Neutrophil (primary cell): ENCODE results near the gene DMAC1.

Experiments used
- H3K27ac ChIP-seq: fragments of 200-600 bp; sonication (generic); 2 replicates; pipeline ENCODE4 v1.5.1; 2016; ENCODE audit warnings: mild to moderate bottlenecking, moderate library complexity
- H3K27me3 ChIP-seq: fragments of 200-600 bp; sonication (generic); 2 replicates; pipeline ENCODE4 v1.6.0; 2016; ENCODE audit warnings: mild to moderate bottlenecking
- H3K36me3 ChIP-seq: fragments of 200-600 bp; sonication (generic); 2 replicates; pipeline ENCODE4 v1.5.1; 2017
- H3K4me1 ChIP-seq, 2 experiments: fragments of 200-600 bp in 1 of 2; sonication (generic) in 1 of 2; 1 replicate in 1 of 2; 2 replicates in 1 of 2; pipeline versions ENCODE4 v1.5.1 to v1.6.1; 2013 to 2016; ENCODE audit warnings: low read depth in 1 of 2, low read length in 1 of 2, mild to moderate bottlenecking in 1 of 2, moderate library complexity in 1 of 2; ENCODE audit not compliant: control insufficient read depth in 1 of 2, insufficient read depth in 1 of 2
- H3K4me3 ChIP-seq, 2 experiments: fragments of 200-600 bp in 1 of 2; sonication (generic) in 1 of 2; 1 replicate in 1 of 2; 2 replicates in 1 of 2; pipeline ENCODE4 v1.5.1; 2013 to 2016; ENCODE audit warnings: low read depth in 1 of 2, low read length in 1 of 2, mild to moderate bottlenecking in 1 of 2, moderate library complexity in 1 of 2
- H3K9me3 ChIP-seq: fragments of 200-600 bp; sonication (generic); 2 replicates; pipeline ENCODE4 v1.5.1; 2016
- CTCF ChIP-seq: fragments of 200-600 bp; sonication (generic); IDR thresholded peaks from 2 replicates; pipeline ENCODE4 v1.5.1; 2016; ENCODE audit warnings: antibody characterized with exemption

The DMAC1 gene

GRCh38 chr9:7791394-7791793, 8.2 kb downstream of the DMAC1 start:
- no peaks in the 10 kb centered on the region for H3K4me1 ChIP-seq
- TF ChIP-seq CTCF, result no peak
- no peak overlapping the region for H3K4me3 ChIP-seq
- H3K36me3 ChIP-seq, result peaks cover 39% of the 10 kb centered on the region
- no peak overlapping the region for H3K27ac ChIP-seq
- no peaks in the 10 kb centered on the region for H3K9me3 ChIP-seq
- no peaks in the 10 kb centered on the region for H3K27me3 ChIP-seq

GRCh38 chr9:7790819-7791182, 8.8 kb downstream of the DMAC1 start:
- Histone ChIP-seq H3K4me1 (no peaks in the 10 kb centered on the region), H3K36me3 (peaks cover 34% of the 10 kb centered on the region), H3K27me3 (no peaks in the 10 kb centered on the region), H3K9me3 (no peaks in the 10 kb centered on the region), H3K27ac (no peak overlapping the region), H3K4me3 (no peak overlapping the region)
- TF ChIP-seq CTCF, result no peak

- H3K27ac ChIP-seq, result no peak overlapping the region
- H3K4me1 ChIP-seq, result no peaks in the 10 kb centered on the region
- H3K36me3 ChIP-seq, result peaks cover 28% of the 10 kb centered on the region
- H3K4me3 ChIP-seq, result no peak overlapping the region
- H3K9me3 ChIP-seq, result no peaks in the 10 kb centered on the region
- no peak for TF ChIP-seq CTCF
- no peaks in the 10 kb centered on the region for H3K27me3 ChIP-seq
These were observed 9.4 kb downstream of the DMAC1 start for GRCh38 chr9:7790022-7790818.

- H3K27ac ChIP-seq, result no peak overlapping the region
- no peaks in the 10 kb centered on the region for H3K27me3 ChIP-seq
- H3K9me3 ChIP-seq, result no peaks in the 10 kb centered on the region
- H3K4me3 ChIP-seq, result no peak overlapping the region
- no peaks in the 10 kb centered on the region for H3K4me1 ChIP-seq
- H3K36me3 ChIP-seq, result peaks cover 17% of the 10 kb centered on the region
- no peak for TF ChIP-seq CTCF
These were observed 10.8 kb downstream of the DMAC1 start for GRCh38 chr9:7788772-7789171.

- no peak for TF ChIP-seq CTCF
- Histone ChIP-seq H3K4me1 (no peaks in the 10 kb centered on the region), H3K27ac (no peak overlapping the region), H3K4me3 (no peak overlapping the region), H3K27me3 (no peaks in the 10 kb centered on the region), H3K9me3 (no peaks in the 10 kb centered on the region), H3K36me3 (no peaks in the 10 kb centered on the region)
These were observed 13.8 kb downstream of the DMAC1 start for GRCh38 chr9:7785813-7786212.
